Stromal cell of bone marrow (primary cell): ENCODE measurements around the gene EFNA3.
A peak's percentile ranks its signal among the peaks of the same experiment; 100 is the strongest.

ENCODE experiments used
- DNase-seq: peaks from one replicate; pipeline ENCODE4 v3.0.0-alpha.2; 2012; ENCODE audit warnings: low read depth

Gene EFNA3, protein sequence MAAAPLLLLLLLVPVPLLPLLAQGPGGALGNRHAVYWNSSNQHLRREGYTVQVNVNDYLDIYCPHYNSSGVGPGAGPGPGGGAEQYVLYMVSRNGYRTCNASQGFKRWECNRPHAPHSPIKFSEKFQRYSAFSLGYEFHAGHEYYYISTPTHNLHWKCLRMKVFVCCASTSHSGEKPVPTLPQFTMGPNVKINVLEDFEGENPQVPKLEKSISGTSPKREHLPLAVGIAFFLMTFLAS

DNA sequence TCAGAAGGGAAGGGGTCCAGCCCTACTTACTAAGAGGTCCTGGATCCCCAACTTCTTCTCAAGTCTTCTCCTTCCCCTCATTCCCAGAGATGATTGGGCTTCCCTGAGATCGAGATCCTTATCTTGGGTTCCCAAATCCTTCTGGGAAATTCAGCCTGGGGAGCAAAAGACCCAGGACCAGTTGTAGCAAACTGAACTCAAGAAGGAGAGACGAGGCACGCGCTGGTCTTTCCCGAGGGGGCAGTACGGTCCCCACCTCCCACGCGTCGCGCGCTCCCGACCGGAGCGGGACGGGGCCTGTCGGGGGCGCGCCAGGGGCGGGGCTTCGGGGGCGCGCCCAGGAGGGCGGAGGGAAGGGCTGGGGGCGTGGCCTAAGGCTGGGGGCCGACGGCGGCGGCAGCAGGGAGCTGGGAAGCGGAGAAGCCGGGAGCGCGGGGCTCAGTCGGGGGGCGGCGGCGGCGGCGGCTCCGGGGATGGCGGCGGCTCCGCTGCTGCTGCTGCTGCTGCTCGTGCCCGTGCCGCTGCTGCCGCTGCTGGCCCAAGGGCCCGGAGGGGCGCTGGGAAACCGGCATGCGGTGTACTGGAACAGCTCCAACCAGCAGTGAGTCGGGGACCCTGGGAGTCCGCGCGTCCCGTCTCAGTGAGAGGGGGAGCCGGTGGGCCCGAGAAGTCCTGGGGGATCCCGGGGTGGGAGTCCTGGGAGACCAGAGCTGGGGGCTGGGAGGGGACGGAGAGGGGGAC, at the start of gene EFNA3:
TSS of gene EFNA3 (plus strand) at position 369 of the 741 bp plus-strand sequence. CDS start at position 474, 105 bp downstream.
- DNase-seq: no peak

DNA sequence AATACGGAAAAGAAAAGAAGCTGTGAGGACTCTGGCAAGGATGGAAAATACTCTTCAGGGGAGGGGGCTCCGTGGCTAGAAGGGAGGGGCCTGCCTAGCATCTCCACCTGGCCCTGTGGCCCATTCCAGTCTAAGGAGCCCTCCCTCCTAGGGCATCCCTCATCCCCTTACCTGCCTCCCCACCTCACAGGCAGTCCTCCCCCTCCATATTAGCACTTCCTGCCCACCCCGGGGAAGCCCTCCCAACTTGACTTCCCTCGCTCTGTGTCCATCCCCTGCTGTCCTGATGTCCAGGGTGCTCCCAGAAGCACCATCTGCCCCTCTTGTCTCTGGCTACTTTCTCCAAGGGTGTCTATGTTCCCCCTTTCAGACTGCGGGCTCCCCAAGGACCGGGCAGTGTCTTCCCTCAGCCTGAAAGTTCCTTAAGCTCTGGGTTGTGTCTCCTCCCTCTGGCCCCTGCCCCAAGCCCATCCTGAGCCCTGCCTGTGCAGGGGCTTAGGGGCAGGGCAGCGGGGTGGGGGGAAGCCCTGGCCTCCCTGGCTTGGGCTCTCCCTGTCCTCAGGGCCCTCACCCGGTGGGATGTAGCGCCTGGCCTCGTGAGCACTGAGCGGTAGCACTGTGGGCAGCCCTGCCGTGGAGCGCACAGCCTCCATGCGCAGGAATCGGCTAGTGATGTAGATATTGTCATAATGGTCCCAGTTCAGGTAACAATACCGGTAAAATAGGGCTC, 49.0 kb upstream of the EFNA3 start:
- DNase-seq: no peak

DNA sequence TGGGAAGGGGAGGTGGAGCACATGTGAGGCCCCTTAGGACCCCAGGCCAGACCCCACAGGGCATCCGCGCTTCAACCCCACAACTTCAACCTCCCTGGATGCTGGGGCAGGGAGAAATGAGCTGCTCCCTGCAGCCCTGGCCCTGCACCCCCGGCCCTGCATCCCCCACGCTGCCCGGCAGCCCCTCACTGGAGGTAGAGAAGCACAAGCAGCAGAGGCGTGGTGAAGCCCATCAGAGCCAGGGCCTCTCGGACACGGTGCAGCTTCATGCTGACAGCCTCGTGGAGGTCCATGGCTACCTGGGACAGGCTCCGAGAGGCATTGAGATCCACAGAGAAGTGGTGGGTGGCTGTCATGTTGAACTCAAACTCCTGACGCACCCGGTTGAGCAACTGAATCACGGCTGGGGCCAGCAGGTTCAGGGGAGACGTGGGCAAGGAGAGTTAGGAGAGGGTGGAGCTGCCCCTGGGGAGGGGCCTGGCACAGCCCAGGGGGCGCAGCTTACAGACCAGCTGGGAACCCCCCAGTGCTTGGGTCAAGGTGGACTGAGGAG, 48.3 kb upstream of the EFNA3 start:
- DNase-seq: no peak

DNA sequence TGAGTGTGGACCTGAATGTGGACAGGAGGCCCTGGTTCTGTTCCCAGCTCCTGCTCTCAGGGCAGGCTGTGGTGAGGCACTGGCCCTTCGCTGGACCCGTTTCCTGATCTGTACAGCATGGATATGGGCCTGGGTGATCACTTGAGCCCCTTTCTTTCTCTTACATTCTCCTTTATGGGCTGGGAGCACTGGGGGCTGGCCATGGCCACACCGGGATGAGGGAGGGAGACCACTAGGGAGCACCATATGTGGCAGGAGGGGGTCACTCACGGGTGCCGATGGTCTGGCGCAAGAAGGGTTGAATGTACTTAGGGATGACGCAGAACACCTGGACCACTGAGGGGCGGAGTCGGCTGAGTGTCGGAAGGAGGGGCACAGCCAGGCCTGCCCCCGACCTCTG, 47.7 kb upstream of the EFNA3 start:
- no peak for DNase-seq

DNA sequence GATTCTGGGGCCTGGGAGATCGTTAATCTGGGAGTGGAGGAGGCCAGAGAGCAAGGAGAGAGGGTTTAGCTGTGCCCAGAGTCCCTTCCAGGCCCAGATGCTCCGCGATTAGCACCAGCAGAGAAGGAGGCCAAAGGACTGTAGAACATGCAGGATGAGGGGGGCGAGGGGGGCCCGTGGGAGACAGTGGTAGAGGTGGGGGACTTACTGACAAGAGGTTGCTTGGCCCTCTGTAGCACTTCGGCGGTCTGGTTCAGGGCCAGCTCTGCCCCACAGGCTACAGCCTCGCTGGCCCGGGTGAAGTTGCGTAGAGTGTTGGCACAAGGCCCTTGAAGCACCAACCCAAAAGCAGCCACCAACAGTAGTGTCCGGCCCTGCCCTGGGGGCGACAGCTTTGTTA, 45.8 kb upstream of the EFNA3 start:
- no peak for DNase-seq

DNA sequence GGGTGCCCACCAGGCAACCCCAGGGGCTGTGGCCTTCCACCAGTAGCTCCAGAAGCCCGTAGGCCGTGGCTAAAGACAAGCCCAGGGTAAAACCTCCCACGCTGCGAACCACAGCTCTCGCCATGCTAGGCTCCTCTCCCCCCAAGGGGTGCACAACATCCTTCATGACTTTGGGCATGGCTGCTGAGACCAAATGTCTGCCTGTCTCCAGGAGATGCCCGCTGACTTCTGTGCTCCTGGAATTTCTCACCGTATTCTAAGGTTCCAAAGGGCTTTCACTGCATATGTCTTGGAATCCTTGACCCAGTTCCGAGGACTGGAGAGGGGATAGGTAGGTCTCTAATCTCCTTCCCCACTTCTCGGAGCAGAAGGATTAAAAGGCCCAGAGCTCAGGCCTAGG, 45.1 kb upstream of the EFNA3 start, which contains the start of the genes DCST1 and DCST2:
TSS of gene DCST1 (plus strand) at position 301 of the 400 bp plus-strand sequence. CDS start 213 bp downstream, outside the sequence.
TSS of gene DCST2 (minus strand) at position 258 of the 400 bp plus-strand sequence. CDS start at position 178, 80 bp downstream.
- DNase-seq: no peak

DNA sequence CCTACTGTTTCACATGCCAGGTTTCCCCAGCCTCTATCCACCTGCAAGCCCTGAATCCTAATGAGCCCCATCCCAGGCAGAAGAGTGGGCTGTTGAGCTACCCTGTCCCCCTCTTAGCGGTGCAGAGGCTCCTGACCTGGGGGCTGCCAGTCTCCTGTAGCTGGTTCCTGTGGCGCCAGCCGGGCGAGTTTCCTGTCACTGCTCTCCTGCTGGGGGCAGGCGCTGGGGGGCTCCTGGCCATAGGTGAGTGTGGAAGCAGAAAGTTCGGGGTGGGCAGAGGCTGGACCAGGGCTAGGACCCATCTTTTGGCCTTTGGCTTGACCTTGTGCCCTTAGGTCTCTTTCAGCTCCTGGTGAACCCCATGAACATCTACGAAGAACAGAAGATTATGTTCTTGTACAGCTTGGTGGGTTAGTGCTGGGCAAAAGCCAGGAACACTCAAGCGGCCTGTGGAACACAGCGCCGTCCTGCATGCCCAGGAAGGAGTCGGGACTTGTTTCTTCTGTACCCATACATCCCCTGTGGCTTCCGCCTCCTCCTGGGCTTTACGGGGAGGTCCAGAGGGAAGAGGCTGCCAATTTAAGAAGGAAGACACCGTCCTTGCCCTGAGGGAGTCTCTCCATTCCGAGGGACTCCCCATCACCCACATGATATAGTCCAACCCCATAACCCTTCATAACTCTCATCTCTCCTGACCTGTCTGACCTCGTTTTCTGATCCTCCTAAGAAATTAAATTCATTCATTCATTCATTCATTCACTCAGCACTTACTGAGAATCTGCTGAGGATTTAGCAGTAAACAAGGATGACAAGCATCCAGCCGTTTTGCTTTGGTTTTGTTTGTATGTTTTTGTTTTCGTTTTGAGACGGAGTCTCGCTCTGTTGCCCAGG, 44.1 kb upstream of the EFNA3 start:
- no peak for DNase-seq

DNA sequence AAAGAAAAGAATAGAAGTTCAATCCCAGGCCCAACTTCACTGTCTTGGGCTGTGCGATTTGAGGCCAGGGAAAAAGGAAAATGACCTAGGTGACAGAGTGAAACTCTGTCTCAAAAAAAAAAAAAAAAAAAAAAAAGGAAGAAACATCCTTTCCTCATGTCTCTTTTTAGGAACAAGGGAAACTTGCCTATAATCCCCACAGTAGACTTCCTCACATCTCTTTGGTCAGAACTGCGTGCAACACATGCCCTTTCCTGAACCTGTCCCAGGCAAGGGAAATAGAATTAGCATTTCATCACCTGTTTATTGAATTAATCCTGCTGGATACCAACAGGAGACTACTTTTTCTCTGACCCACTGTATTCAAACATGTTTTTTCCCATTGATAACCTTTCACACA, 42.7 kb upstream of the EFNA3 start:
- no peak for DNase-seq

DNA sequence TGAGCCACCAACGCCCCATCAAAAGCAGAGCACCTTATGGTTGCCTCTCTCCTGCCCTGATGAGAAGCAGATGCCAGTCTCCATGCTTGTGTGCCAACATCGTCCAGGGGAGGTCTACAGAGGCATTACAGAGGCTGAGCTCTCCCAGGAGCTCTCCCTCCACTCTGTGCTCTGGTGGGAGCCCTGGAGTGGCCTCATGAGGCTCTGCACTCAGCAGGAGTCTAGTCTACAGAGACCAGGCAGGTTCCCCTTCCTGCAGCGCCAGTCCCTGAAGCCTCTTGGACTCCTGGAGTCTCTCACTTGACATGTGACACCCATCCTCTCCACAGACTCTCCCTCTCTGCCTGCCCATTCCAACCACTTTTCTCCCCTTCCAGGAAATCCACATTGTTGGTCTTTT, 41.6 kb upstream of the EFNA3 start:
- DNase-seq: no peak

DNA sequence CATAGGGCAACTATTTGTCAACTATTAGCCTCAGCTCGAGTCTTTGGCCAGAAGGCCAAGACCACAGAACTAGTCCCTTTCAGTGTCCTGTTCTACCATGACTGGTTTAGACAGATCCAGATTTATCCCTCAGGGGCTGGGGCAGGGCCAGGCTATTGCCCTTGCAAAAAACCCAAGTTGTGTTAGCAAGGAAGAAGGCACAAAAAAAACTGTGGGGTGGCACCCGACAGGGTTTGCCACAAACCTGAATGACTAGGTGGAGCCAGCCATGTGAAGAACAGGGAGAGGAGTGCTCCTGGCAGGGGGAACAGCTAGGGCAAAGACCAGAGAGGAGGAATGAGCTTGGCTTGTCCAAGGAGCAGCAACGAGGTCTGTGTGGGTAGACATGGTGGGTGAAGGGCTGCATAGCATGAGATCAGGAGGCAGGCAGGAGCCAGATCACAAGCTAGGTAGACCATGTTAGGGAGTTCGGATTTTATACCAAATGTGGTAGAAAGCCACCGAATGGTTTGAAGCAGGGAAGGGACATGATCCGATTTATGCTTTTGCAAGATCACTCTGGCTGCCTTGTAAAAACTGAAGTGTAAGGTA, 40.7 kb upstream of the EFNA3 start:
- DNase-seq: no peak

DNA sequence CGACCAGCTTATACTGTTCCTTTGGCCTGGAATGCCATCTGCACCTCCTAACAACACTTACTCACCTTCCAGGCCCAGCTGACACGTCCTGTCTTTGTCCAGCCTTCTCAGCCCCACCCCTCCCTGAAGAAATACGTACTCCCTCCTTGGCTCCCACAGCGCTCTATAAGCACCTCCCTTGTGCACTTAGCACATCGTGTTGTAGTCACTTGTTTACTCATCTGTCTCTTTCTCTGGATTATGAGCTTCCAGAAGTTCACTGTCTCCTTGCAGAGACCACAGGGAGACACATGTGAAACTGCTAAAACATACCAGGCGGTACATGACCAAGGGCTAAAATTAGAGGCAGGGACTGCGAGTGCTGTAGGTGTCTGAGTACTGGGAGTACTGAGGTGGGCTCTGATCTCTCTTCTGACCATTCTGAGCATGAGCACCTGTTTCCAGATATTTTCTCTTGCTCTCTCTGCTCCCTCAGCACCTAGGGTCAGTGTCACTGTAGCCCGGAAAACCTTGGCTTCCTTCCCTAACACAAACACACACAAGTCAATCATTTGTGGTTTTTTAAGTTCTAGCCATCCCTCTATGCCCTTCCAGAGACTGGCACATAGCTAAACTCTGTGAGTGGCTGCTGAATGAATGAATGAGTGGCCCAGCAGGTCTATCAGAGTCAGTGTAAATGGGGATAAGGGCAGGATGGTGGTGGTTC, 39.9 kb upstream of the EFNA3 start:
- no peak for DNase-seq

DNA sequence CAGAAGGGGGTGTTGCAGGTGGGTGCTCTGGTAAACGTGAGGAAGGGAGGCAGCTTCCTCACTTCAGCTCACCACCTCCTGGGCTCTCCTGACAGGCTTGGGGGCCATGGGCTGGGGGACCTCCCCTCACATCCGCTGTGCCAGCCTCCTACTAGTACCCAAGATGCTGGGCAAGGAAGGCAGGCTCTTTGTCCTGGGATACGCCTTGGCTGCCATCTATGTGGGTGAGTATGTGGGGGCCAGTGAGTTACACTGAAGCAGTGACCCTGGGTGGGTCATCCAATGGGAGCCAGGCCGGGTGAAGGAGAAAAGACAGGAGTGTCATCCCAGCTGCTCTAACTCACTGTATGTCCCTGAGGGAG, 39.3 kb upstream of the EFNA3 start:
- no peak for DNase-seq

DNA sequence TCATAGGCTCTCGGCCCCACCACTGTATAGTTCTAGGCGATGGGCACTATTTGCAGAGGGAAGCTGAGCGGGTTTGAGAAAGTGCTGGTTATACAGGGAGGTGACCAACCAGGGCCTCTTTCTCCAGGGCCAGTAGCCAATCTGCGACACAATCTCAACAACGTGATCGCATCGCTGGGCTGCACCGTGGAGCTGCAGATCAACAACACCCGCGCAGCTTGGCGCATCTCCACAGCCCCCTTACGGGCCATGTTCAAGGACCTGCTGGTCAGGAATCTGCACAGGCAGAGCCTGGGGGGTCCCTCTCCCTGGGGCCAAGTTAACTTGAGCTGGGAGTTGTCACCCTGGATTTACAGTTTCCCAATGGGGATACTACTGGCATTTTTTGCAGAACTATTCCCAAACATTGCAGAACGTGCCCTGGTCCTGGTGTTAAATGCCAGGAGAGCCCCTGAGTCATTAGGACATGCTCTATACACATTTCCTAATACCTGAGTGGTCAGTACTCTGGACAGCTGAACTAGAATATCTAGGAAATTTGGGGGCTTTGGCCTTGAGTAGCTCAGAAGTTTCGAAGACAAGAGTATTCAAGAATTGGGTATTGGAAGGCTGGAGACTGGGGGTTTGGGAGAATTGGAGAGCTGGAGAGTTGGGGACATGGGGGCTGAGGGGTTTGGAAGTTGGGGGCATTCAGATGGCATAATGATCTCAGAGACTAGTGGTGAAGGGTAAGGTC, 38.1 kb upstream of the EFNA3 start:
- DNase-seq: no peak

DNA sequence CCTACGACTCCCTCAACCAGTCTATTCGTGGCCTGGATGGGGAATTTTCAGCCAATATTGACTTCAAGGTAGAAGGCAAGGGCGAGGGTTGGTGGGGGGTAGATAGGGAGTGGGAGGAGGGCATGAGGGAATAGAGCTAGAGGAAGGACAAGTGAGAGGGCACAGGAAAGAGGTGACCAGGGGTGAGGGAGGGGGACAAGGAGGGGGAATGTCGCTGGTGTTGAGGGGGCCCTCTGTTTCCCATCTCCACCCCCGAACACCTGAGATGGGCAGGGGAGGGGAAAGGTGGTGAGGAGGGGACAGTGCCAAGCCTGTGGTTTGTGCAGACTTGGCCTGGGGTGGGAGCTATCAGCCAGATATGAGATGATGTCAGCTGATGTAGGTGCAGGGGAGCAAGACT, 35.8 kb upstream of the EFNA3 start:
- no peak for DNase-seq

DNA sequence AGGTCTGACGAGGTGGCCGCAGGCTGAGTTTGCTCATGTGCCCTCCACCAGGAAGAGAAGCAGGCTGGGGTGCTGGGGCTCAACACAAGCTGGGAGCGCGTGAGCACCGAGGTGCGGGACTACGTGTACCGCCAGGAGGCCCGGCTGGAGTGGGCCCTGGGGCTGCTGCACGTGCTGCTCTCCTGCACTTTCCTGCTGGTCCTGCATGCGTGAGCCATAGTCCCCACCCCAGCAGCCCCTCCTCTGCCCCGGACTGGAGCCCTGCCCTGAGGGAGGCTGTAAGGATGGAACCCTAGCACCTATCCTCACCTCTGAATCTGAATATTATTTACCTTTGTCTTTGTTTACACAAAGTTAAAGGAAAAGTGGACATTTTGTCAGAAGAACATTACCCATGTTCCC, 35.3 kb upstream of the EFNA3 start:
- DNase-seq: no peak

DNA sequence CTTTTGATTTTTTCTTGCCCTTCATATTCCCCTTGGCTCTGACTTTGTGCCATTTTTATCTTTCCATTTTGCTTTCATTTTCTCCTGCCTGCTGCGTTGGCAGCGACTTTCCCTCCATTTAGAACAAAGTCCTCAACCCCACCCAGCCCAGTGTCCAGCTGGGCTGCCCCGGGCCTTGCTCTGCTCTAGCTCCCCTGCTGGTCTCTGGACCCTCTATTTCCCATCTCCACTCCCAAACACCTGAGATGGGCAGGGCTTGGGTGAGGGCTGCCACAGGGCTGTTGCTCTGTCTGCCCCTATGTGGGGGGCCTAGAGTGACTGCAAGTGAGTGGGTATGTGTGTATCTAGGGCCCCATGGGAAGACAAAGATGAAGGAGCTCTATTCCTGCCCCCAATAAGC, 34.8 kb upstream of the EFNA3 start:
- no peak for DNase-seq

DNA sequence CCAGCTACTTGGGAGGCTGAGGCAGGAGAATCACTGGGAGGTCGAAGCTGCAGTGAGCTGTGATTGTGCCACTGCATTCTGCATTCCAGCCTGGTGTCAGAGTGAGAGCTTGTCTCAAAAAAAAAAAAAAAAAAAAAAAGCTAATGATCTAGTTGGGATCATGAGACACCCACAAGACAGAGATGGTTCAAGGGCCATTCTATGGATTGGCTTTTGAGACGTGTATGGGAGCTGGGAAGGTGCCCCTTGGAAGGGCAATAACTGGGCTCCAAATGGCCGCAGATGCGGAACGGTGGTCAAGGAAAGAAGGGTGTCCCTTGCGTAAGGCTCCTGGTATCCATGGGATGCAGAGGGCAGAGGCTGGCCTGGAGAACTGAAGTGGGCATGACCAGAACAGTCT, 34.3 kb upstream of the EFNA3 start:
- no peak for DNase-seq

DNA sequence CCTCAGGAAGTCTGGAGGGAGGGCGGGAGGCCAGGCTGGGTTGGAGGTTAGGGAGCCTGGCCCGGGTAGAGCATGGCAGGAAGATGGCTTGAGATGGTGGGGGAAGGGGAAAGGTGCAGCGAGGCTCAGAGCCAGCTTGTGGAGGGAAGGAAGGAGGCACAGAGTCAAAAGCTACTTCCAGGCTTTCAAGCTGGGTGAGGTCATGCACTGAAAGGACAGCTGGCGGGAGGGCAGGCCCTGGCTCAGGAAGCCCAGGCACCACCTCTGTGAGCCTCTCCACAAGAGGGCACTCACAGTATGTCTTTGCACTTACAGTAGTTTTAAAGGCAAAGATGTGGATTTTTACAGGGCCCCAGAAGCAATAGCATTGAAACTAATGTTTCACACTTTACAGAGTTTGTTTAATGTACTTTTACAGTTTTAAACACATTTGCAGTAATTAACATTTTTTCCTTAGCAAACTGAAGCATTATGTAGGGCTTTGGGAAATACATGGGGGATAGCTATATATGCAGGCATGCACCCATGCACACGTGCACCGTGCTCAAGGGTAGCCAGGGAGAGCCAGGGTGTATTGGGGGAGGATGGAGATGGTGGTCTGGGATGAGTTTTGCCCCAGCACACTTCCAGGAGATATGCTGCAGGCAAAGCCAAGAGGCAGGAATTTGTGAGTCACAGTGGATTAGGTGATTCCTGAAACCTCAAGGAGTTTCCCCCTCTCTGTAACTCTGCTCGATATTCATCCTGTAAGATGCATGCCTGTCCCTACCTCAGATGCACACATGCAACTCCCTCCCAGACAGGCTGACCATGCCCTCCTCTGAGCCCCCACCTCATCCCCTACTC, 33.6 kb upstream of the EFNA3 start:
- DNase-seq: peak; percentile 67
